OCI-LY1 (cell line): ENCODE measurements around the gene TAF3.

ENCODE experiments used
- EZH2 ChIP-seq: fragments of 200-600 bp; sonication (generic), shearing (Covaris generic); IDR thresholded peaks from 2 replicates; pipeline ENCODE4 v1.8.0; 2017; ENCODE audit warnings: borderline replicate concordance, mixed run types, mild to moderate bottlenecking, antibody characterized with exemption, low read length, moderate library complexity, mixed read lengths
- TF ChIP-seq, protein P1 (sequence below): fragments of 200-600 bp; sonication (generic), shearing (Covaris generic); IDR thresholded peaks from 2 replicates; pipeline ENCODE4 v1.5.1; 2017; ENCODE audit warnings: mild to moderate bottlenecking, antibody characterized with exemption, low read length, moderate library complexity, mixed read lengths

GRCh38 chr10:8059191-8059936 is 241.1 kb downstream of the TAF3 start:
- TF ChIP-seq, protein P1, sequence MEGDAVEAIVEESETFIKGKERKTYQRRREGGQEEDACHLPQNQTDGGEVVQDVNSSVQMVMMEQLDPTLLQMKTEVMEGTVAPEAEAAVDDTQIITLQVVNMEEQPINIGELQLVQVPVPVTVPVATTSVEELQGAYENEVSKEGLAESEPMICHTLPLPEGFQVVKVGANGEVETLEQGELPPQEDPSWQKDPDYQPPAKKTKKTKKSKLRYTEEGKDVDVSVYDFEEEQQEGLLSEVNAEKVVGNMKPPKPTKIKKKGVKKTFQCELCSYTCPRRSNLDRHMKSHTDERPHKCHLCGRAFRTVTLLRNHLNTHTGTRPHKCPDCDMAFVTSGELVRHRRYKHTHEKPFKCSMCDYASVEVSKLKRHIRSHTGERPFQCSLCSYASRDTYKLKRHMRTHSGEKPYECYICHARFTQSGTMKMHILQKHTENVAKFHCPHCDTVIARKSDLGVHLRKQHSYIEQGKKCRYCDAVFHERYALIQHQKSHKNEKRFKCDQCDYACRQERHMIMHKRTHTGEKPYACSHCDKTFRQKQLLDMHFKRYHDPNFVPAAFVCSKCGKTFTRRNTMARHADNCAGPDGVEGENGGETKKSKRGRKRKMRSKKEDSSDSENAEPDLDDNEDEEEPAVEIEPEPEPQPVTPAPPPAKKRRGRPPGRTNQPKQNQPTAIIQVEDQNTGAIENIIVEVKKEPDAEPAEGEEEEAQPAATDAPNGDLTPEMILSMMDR: no peak
- TF ChIP-seq EZH2: no peak
